ENCODE data around the gene CAMK2B. TPM values are rescaled to one million over a fixed set of nuclear protein-coding genes. Genes with fewer than 3 reads are reported as not detected.

CAMK2B gene
- total and polyA plus RNA-seq, 2 of the 13 experiments (the other 11 are each of a cell fraction or from before 2014, with no cell fraction given), result 0.27 to 0.48 TPM

GRCh38 chr7:44220358-44221112 is 104.9 kb downstream of the CAMK2B start:
- H2AFZ ChIP-seq (ENCODE audit: low read length), result no peak overlapping the region
- no peak for FAIRE-seq
- H3K27me3 ChIP-seq (ENCODE audit: control insufficient read depth in 1 of 2, insufficient read depth in 2 of 2, low read length in 2 of 2), result peaks cover 9 to 34% of the 10 kb centered on the region in 2 experiments; a peak in 4 of 5 replicates
- no peaks in the 10 kb centered on the region for H3K36me3 ChIP-seq (replicated peaks in 1 of 2; ENCODE audit: control insufficient read depth in 1 of 2, insufficient read depth in 2 of 2, low read length in 2 of 2)
- H3K4me1 ChIP-seq (ENCODE audit: insufficient read depth, low read length), result peaks cover 40% of the 10 kb centered on the region
- no peak overlapping the region for H3K4me3 ChIP-seq (replicated peaks in 1 of 3; ENCODE audit: insufficient read depth in 1 of 3, low read depth in 2 of 3, low read length in 3 of 3)
- no peak for DNase-seq (ENCODE audit: low spot score)
- H3K9me3 ChIP-seq (ENCODE audit: low read length), result no peaks in the 10 kb centered on the region
- ATAC-seq, result no peak
- H3K79me2 ChIP-seq (ENCODE audit: insufficient read depth, low read length), result no peaks in the 10 kb centered on the region
- ChIA-PET CTCF (ENCODE audit: low intra/inter-chr PET ratio, low total read pairs) (no interaction called here), POLR2A (no interaction called here)
- in situ Hi-C loops (cut with HindIII; ENCODE audit: extremely low pct_ligation_motif_present, low pct_unique_long_range_greater_than_20kb), result no loop called here
- intact Hi-C loops (cut with micrococcal nuclease; ENCODE audit: unreplicated experiment), result no loop called here
- H4K20me1 ChIP-seq (ENCODE audit: insufficient read depth, low read length), result no peaks in the 10 kb centered on the region
- 77% methylated on average over 12 of the region's 24 CpGs for WGBS (ENCODE audit: low lambda C conversion rate)
- no peak overlapping the region for H3K4me2 ChIP-seq (ENCODE audit: low read depth, low read length)
- H3K27ac ChIP-seq (ENCODE audit: extremely low read length, insufficient read depth, low read length), result no peak overlapping the region
- no TSS peak for BruUV-seq (replicated peaks)
- H3K9ac ChIP-seq (ENCODE audit: insufficient read depth, low read depth, low read length), result no peak overlapping the region
- TF ChIP-seq CENPX (CRISPR knock-in tag; IDR thresholded peaks at IDR 0.05) (no peak), STAT5B (CRISPR knock-in tag; IDR thresholded peaks at IDR 0.05) (no peak), ZNF143 (CRISPR knock-in tag; IDR thresholded peaks at IDR 0.05) (no peak), ZNF83 (CRISPR knock-in tag; IDR thresholded peaks at IDR 0.05; ENCODE audit: borderline replicate concordance) (no peak), RFXAP (CRISPR knock-in tag; IDR thresholded peaks at IDR 0.05; ENCODE audit: borderline replicate concordance) (no peak), ZNF816 (CRISPR knock-in tag; IDR thresholded peaks at IDR 0.05; ENCODE audit: borderline replicate concordance) (no peak), GLMP (CRISPR knock-in tag; IDR thresholded peaks at IDR 0.05; ENCODE audit: borderline replicate concordance) (no peak), PAX8 (CRISPR knock-in tag; IDR thresholded peaks at IDR 0.05; ENCODE audit: borderline replicate concordance) (no peak), FOXA3 (CRISPR knock-in tag; IDR thresholded peaks at IDR 0.05) (no peak), ZNF687 (CRISPR knock-in tag; IDR thresholded peaks at IDR 0.05) (no peak), PBX2 (CRISPR knock-in tag; IDR thresholded peaks at IDR 0.05) (no peak), SMYD3 (CRISPR knock-in tag; IDR thresholded peaks at IDR 0.05) (no peak), GLI4 (CRISPR knock-in tag; IDR thresholded peaks at IDR 0.05; ENCODE audit: borderline replicate concordance) (no peak)
